H1 (cell line): ENCODE measurements around the gene TMEM238. TPM values are rescaled to one million over a fixed set of nuclear protein-coding genes. Genes with fewer than 3 reads are reported as not detected.

ENCODE experiments used
- CTCF ChIA-PET: fragments of 300-600 bp; sonication (Branson Sonifier 250); formaldehyde crosslinking; loops from one replicate; lab custom pipeline; 2021; ENCODE audit not compliant: partially characterized antibody; lab: Charles Lee
- POLR2A ChIA-PET: fragments of 300-600 bp; sonication (Branson Sonifier 250); formaldehyde crosslinking; loops from one replicate; lab custom pipeline; 2021; ENCODE audit warnings: inconsistent platforms; ENCODE audit not compliant: partially characterized antibody; lab: Charles Lee
- DNase-seq, 2 experiments: peaks; one replicate each; pipeline versions ENCODE4 v3.0.0 to v3.0.0-alpha.2; 2010 to 2022; ENCODE audit warnings: low spot score in 2 of 2, low read depth in 1 of 2, mixed read lengths in 1 of 2
- FAIRE-seq: peaks from 2 replicates; lab custom pipeline; 2011; peaks lifted over from hg19 to GRCh38; lab: Jason Lieb, UNC
- H2AFZ ChIP-seq: 2 replicates; pipeline ENCODE4 v1.8.1; 2012; ENCODE audit warnings: low read length, inconsistent platforms
- H2AK5ac ChIP-seq: 2 replicates; pipeline ENCODE4 v1.6.1; 2013; ENCODE audit warnings: low read depth, low read length
- H2BK120ac ChIP-seq: replicated peaks from 2 replicates; pipeline ENCODE3; 2013; ENCODE audit warnings: low read depth, low read length, inconsistent platforms
- H2BK12ac ChIP-seq: 2 replicates; pipeline ENCODE4 v1.6.1; 2013; ENCODE audit warnings: low read depth, low read length
- H2BK15ac ChIP-seq: 2 replicates; pipeline ENCODE4 v1.6.1; 2013; ENCODE audit warnings: low read length
- H2BK20ac ChIP-seq: 2 replicates; pipeline ENCODE4 v1.6.1; 2013; ENCODE audit warnings: low read length
- H2BK5ac ChIP-seq: 2 replicates; pipeline ENCODE4 v1.6.1; 2013; ENCODE audit warnings: low read depth, low read length
- H3K14ac ChIP-seq: 2 replicates; pipeline ENCODE4 v1.6.1; 2013; ENCODE audit warnings: inconsistent platforms; ENCODE audit not compliant: insufficient read length
- H3K18ac ChIP-seq: 2 replicates; pipeline ENCODE4 v1.6.1; 2013; ENCODE audit warnings: low read length; ENCODE audit errors: extremely low read depth
- H3K23ac ChIP-seq: 2 replicates; pipeline ENCODE4 v1.6.1; 2013; ENCODE audit warnings: inconsistent platforms; ENCODE audit not compliant: insufficient read length
- H3K23me2 ChIP-seq: 2 replicates; pipeline ENCODE4 v1.6.1; 2013; ENCODE audit warnings: low read depth, low read length
- H3K27ac ChIP-seq: 2 replicates; pipeline ENCODE4 v1.6.1; 2011; ENCODE audit warnings: low read depth, low read length, inconsistent platforms
- H3K27me3 ChIP-seq, 4 experiments: replicated peaks in 1 of 4; 1 replicate in 1 of 4; 2 replicates in 3 of 4; pipeline versions ENCODE4 v1.6.1 to v1.8.1; 2011 to 2013; ENCODE audit warnings: low read length in 3 of 4, mild to moderate bottlenecking in 3 of 4, inconsistent platforms in 2 of 4, mixed read lengths in 2 of 4, moderate library complexity in 1 of 4; ENCODE audit not compliant: control insufficient read depth in 3 of 4, insufficient read depth in 3 of 4; ENCODE audit errors: extremely low read depth in 1 of 4
- H3K36me3 ChIP-seq, 4 experiments: 2 replicates each; pipeline versions ENCODE4 v1.6.1 to v1.8.1; 2011 to 2013; ENCODE audit warnings: mild to moderate bottlenecking in 4 of 4, low read length in 3 of 4, moderate library complexity in 2 of 4, control low read depth in 1 of 4, inconsistent platforms in 1 of 4; ENCODE audit not compliant: insufficient read depth in 4 of 4, control insufficient read depth in 2 of 4
- H3K4ac ChIP-seq: replicated peaks from 2 replicates; pipeline ENCODE3; 2013; ENCODE audit warnings: low read length, low read depth, mixed read lengths, inconsistent platforms; ENCODE audit not compliant: insufficient read length
- H3K4me1 ChIP-seq, 4 experiments: replicated peaks in 1 of 4; 1 replicate in 1 of 4; 2 replicates in 3 of 4; pipeline versions ENCODE4 v1.6.1 to v1.8.1; 2011 to 2013; ENCODE audit warnings: low read length in 3 of 4, inconsistent platforms in 2 of 4, mixed read lengths in 1 of 4; ENCODE audit not compliant: insufficient read depth in 4 of 4, control insufficient read depth in 3 of 4
- H3K4me2 ChIP-seq, 2 experiments: 2 replicates each; pipeline versions ENCODE4 v1.6.1 to v1.8.1; 2011 to 2013; ENCODE audit warnings: low read depth in 2 of 2, low read length in 2 of 2, control low read depth in 1 of 2, inconsistent platforms in 1 of 2, mild to moderate bottlenecking in 1 of 2; ENCODE audit not compliant: insufficient read depth in 1 of 2
- H3K4me3 ChIP-seq, 4 experiments: fragments of 200-600, 300-600 bp in 1 of 4; sonication (generic), shearing (Covaris generic), sonication (Bioruptor Twin) in 1 of 4; 2 replicates each; pipeline versions ENCODE4 v1.5.1 to v1.8.1; 2011 to 2016; ENCODE audit warnings: low read length in 4 of 4, low read depth in 3 of 4, control low read depth in 2 of 4, inconsistent platforms in 2 of 4, mild to moderate bottlenecking in 2 of 4, mixed read lengths in 1 of 4, moderate library complexity in 1 of 4; ENCODE audit not compliant: insufficient read depth in 2 of 4; ENCODE audit errors: extremely low read depth in 1 of 4
- H3K56ac ChIP-seq: replicated peaks from 2 replicates; pipeline ENCODE3; 2013; ENCODE audit warnings: low read depth, mild to moderate bottlenecking, mixed read lengths, low read length, inconsistent platforms; ENCODE audit not compliant: insufficient read length
- H3K79me1 ChIP-seq: 2 replicates; pipeline ENCODE4 v1.6.1; 2013; ENCODE audit warnings: low read depth, low read length, control low read depth
- H3K79me2 ChIP-seq, 2 experiments: 2 replicates each; pipeline versions ENCODE4 v1.6.1 to v1.8.1; 2012 to 2013; ENCODE audit warnings: low read length in 2 of 2, mild to moderate bottlenecking in 2 of 2, inconsistent platforms in 1 of 2; ENCODE audit not compliant: insufficient read depth in 2 of 2, control insufficient read depth in 1 of 2
- H3K9ac ChIP-seq, 4 experiments: replicated peaks in 1 of 4; 1 replicate in 1 of 4; 2 replicates in 3 of 4; pipeline versions ENCODE4 v1.6.1 to v1.8.1; 2011 to 2013; ENCODE audit warnings: low read depth in 3 of 4, low read length in 3 of 4, control low read depth in 2 of 4, mild to moderate bottlenecking in 2 of 4, moderate library complexity in 2 of 4, inconsistent platforms in 1 of 4; ENCODE audit errors: extremely low read depth in 1 of 4
- H3K9me3 ChIP-seq, 2 experiments: 2 replicates each; pipeline versions ENCODE4 v1.6.1 to v1.8.1; 2012 to 2013; ENCODE audit warnings: mild to moderate bottlenecking in 2 of 2, moderate library complexity in 2 of 2, control low read depth in 1 of 2, inconsistent platforms in 1 of 2, low read depth in 1 of 2, low read length in 1 of 2, mixed read lengths in 1 of 2; ENCODE audit not compliant: insufficient read depth in 2 of 2
- H4K20me1 ChIP-seq, 2 experiments: replicated peaks in 1 of 2; 2 replicates each; pipeline versions ENCODE3 to v1.8.1; 2011 to 2013; ENCODE audit warnings: inconsistent platforms in 2 of 2, low read length in 2 of 2, mild to moderate bottlenecking in 1 of 2; ENCODE audit not compliant: insufficient read depth in 2 of 2, control insufficient read depth in 1 of 2
- H4K5ac ChIP-seq: 2 replicates; pipeline ENCODE4 v1.6.1; 2013; ENCODE audit warnings: low read length, low read depth, mixed read lengths, inconsistent platforms; ENCODE audit not compliant: insufficient read length
- H4K8ac ChIP-seq: 2 replicates; pipeline ENCODE4 v1.8.0; 2013; ENCODE audit warnings: mild to moderate bottlenecking, moderate library complexity, low read length, inconsistent platforms; ENCODE audit not compliant: insufficient read depth; ENCODE audit errors: extremely low read depth
- H4K91ac ChIP-seq: replicated peaks from 2 replicates; pipeline ENCODE3; 2013; ENCODE audit warnings: low read length, mixed read lengths, inconsistent platforms; ENCODE audit not compliant: insufficient read length
- ATF3 ChIP-seq: IDR thresholded peaks from 2 replicates; pipeline ENCODE4 v1.6.1; 2011; ENCODE audit warnings: low read depth, mild to moderate bottlenecking, low read length; ENCODE audit not compliant: insufficient read depth
- BACH1 ChIP-seq: IDR thresholded peaks from 2 replicates; pipeline ENCODE4 v1.6.1; 2012; ENCODE audit warnings: low read length, improper control_type of control experiment
- BRCA1 ChIP-seq: IDR thresholded peaks from 2 replicates; pipeline ENCODE4 v1.6.1; 2012; ENCODE audit warnings: low read depth, low read length, improper control_type of control experiment
- NRF1 ChIP-seq: IDR thresholded peaks from 2 replicates; pipeline ENCODE4 v1.6.1; 2011; ENCODE audit warnings: mild to moderate bottlenecking, low read depth, low read length, improper control_type of control experiment
- RAD21 ChIP-seq, 2 experiments: IDR thresholded peaks in 1 of 2; conservative IDR thresholded peaks in 1 of 2; 2 replicates each; pipeline ENCODE4 v1.6.1; 2011; ENCODE audit warnings: low read depth in 2 of 2, low read length in 2 of 2, improper control_type of control experiment in 1 of 2, inconsistent platforms in 1 of 2, mild to moderate bottlenecking in 1 of 2, moderate library complexity in 1 of 2
- RXRA ChIP-seq: IDR thresholded peaks from 2 replicates; pipeline ENCODE4 v1.6.1; 2011; ENCODE audit warnings: low read depth, mild to moderate bottlenecking, low read length, moderate library complexity; ENCODE audit not compliant: insufficient read depth
- WGBS, 2 experiments: shearing (Covaris generic) in 1 of 2; methylation state at CpG; one replicate each; pipeline versions ENCODE4 v1.1.6 to v1.1.7; 2013 to 2015; ENCODE audit warnings: low lambda C conversion rate in 2 of 2, mixed read lengths in 2 of 2, inconsistent platforms in 1 of 2, low coverage in 1 of 2, missing lambda C conversion rate in 1 of 2; ENCODE audit not compliant: insufficient replicate concordance in 2 of 2, insufficient coverage in 1 of 2, insufficient read length in 1 of 2; ENCODE audit errors: extremely low coverage in 1 of 2, missing lambda C conversion rate in 1 of 2; 5-methylcytosine and 5-hydroxymethylcytosine counted together
- polyA plus RNA-seq, 7 experiments: library from polyadenylated mRNA; depleted of rRNA in 3 of 7; stranded (reverse) in 5 of 7; unstranded in 2 of 7; fragments of >200 nt in 5 of 7; fragments of 200-250 nt in 2 of 7; gene quantifications; 1 replicate in 5 of 7; 2 replicates in 1 of 7; 4 replicates in 1 of 7; pipeline versions ENCODE4 v1.2.1 to v1.2.3, GENCODE V29; 2011 to 2013; ENCODE audit warnings: missing spikeins in 2 of 7, mixed read lengths in 2 of 7
- total RNA-seq: library from RNA; stranded (reverse); fragmentation: NEBNext Ultra II Directional; extraction: Animal tissue kit (Norgen Biotek cat#: 25700); gene quantifications from 2 replicates; pipeline ENCODE4 v1.2.1, GENCODE V29; 2021

TMEM238 gene
- total and polyA plus RNA-seq, 2 of the 8 experiments (the other 6 are each of a cell fraction or from before 2014, with no cell fraction given): 0.53 to 3.8 TPM

GRCh38 chr19:55419103-55419502 lies 35.0 kb upstream of the TMEM238 start:
- no peak overlapping the region for H2BK120ac ChIP-seq

More at GRCh38 chr19:55419103-55419502, 35.0 kb upstream of the TMEM238 start:
- H3K36me3 ChIP-seq: no peaks in the 10 kb centered on the region
- no peak overlapping the region for H3K14ac ChIP-seq
- no peak overlapping the region for H3K27ac ChIP-seq
- no peak overlapping the region for H2BK15ac ChIP-seq
- no peak overlapping the region for H4K5ac ChIP-seq
- no peaks in the 10 kb centered on the region for H3K79me2 ChIP-seq
- no peak overlapping the region for H2BK20ac ChIP-seq
- H2AK5ac ChIP-seq: peak overlapping the region; percentile 65; the same call in 1 of the 2 replicates
- H3K23me2 ChIP-seq: no peaks in the 10 kb centered on the region
- no peak overlapping the region for H3K56ac ChIP-seq
- TF ChIP-seq NRF1 (no peak), BACH1 (no peak), RAD21 (IDR thresholded peaks at IDR 0.05 in 1 of 2, conservative IDR thresholded peaks at IDR 0.05 in 1 of 2; ENCODE audit: low read depth in 2 of 2, low read length in 2 of 2) (no peak), ATF3 (no peak), RXRA (no peak), BRCA1 (no peak)
- ChIA-PET CTCF (interaction anchor here (0.6 to 4.3 kb wide), 30 partner anchors 9 to 500 kb away, joined by 3 to 17 read pairs (median 5); partner anchors contain the start of gene SHISA7), POLR2A (interaction anchor here (0.9 to 34.6 kb wide), 5 partner anchors 10 to 70 kb away, joined by 3 to 874 read pairs (median 4); partner anchors contain the start of genes RPL28, TMEM238 and UBE2S)
- H2BK12ac ChIP-seq: no peak overlapping the region
- peaks cover 0 to 9% (median 2%) of the 10 kb centered on the region in 4 experiments; a peak in 2 of 7 replicates for H3K27me3 ChIP-seq
- no peak overlapping the region for H4K91ac ChIP-seq
- H3K4me3 ChIP-seq: no peak overlapping the region
- DNase-seq (no peak), FAIRE-seq (no peak)
- H2BK5ac ChIP-seq: no peak overlapping the region
- H3K4me2 ChIP-seq: no peak overlapping the region
- H3K9ac ChIP-seq: no peak overlapping the region
- no peak overlapping the region for H4K8ac ChIP-seq
- 84% methylated on average over 5 of the region's 5 CpGs; no CpG with 5 or more reads in 1 of the 2 experiments for WGBS, 2 experiments
- H3K23ac ChIP-seq: no peak overlapping the region
- no peaks in the 10 kb centered on the region for H4K20me1 ChIP-seq
- H3K4me1 ChIP-seq: peaks cover 0 to 2% (median 0%) of the 10 kb centered on the region in 4 experiments; a peak in 1 of 7 replicates
- no peaks in the 10 kb centered on the region for H3K79me1 ChIP-seq
- no peak overlapping the region for H3K18ac ChIP-seq
- no peak overlapping the region for H2AFZ ChIP-seq
- H3K9me3 ChIP-seq: no peaks in the 10 kb centered on the region; a peak in 1 of 4 replicates
- H3K4ac ChIP-seq: no peak overlapping the region
